Ascending aorta (tissue), 2 donors: ENCODE results near the gene IER5. TPM values are rescaled to one million over a fixed set of nuclear protein-coding genes. Genes with fewer than 3 reads are reported as not detected.

Source experiments
- DNase-seq, 2 donors: peaks; one replicate each; pipeline ENCODE4 v3.0.0-alpha.2; 2019; ENCODE audit warnings: low spot score in 2 of 2
- H3K27ac ChIP-seq, 2 donors: fragments of 200-600 bp; sonication (generic); one replicate each; pipeline ENCODE4 v1.5.1; 2016 to 2017; ENCODE audit warnings: mild to moderate bottlenecking in 1 of 2
- H3K27me3 ChIP-seq: fragments of 200-600 bp; sonication (generic); one replicate; pipeline ENCODE4 v1.5.1; 2017
- H3K36me3 ChIP-seq, 2 donors: fragments of 200-600 bp; sonication (generic); one replicate each; pipeline ENCODE4 v1.5.1; 2016
- H3K4me1 ChIP-seq, 2 donors: fragments of 200-600 bp; sonication (generic); one replicate each; pipeline ENCODE4 v1.5.1; 2016 to 2017; ENCODE audit warnings: mild to moderate bottlenecking in 1 of 2
- H3K4me3 ChIP-seq, 2 donors: fragments of 200-600 bp; sonication (generic); one replicate each; pipeline ENCODE4 v1.5.1; 2016 to 2017; ENCODE audit warnings: mild to moderate bottlenecking in 1 of 2
- H3K9me3 ChIP-seq, 2 donors: fragments of 200-600 bp; sonication (generic); one replicate each; pipeline ENCODE4 v1.5.1; 2016
- CTCF ChIP-seq, 3 experiments: fragments of 200-600 bp in 2 of 3; fragments of 450-650 bp in 1 of 3; sonication (generic) in 2 of 3; IDR thresholded peaks; one replicate each; pipeline ENCODE4 v1.5.1; 2016 to 2019; ENCODE audit warnings: antibody characterized with exemption in 3 of 3, mild to moderate bottlenecking in 1 of 3, moderate library complexity in 1 of 3
- intact Hi-C: fragments of 100-400 bp; cut with DNase I; formaldehyde crosslinking; loops from one replicate; pipeline ENCODE4 v1.15.1; 2023
- total RNA-seq: library from RNA; depleted of rRNA; stranded (reverse); fragments of >200 nt; gene quantifications from one replicate; pipeline ENCODE4 v1.1.0, GENCODE V29; 2016

IER5 gene
- total RNA-seq, 1 donor from 2014 or later: 47.9 TPM

GRCh38 chr1:181086091-181086490, 2.4 kb upstream of the IER5 start:
- Histone ChIP-seq H3K4me1 (no peaks in the 10 kb centered on the region), H3K4me3 (no peak overlapping the region), H3K9me3 (no peaks in the 10 kb centered on the region), H3K36me3 (no peaks in the 10 kb centered on the region), H3K27ac (no peak overlapping the region), H3K27me3 (no peaks in the 10 kb centered on the region)
- no peak for DNase-seq
- intact Hi-C loops: loop anchor here (5.0 kb wide), 3 partner anchors 174 to 934 kb away; partner anchors contain the start of genes KIAA1614 and QSOX1
- no peak for TF ChIP-seq CTCF (IDR thresholded peaks at IDR 0.05)

GRCh38 chr1:181086926-181087325, 1.6 kb upstream of the IER5 start:
- no peak for TF ChIP-seq CTCF (IDR thresholded peaks at IDR 0.05)
- H3K36me3 ChIP-seq: no peaks in the 10 kb centered on the region
- no peaks in the 10 kb centered on the region for H3K9me3 ChIP-seq
- H3K4me3 ChIP-seq: no peak overlapping the region
- peaks cover 0 to 5% of the 10 kb centered on the region in 2 donors for H3K4me1 ChIP-seq
- no peak for DNase-seq
- H3K27ac ChIP-seq: no peak overlapping the region
- no peaks in the 10 kb centered on the region for H3K27me3 ChIP-seq
- intact Hi-C loops: loop anchor here (5.0 kb wide), 3 partner anchors 175 to 935 kb away; partner anchors contain the start of genes KIAA1614 and QSOX1

GRCh38 chr1:181087400-181087901, 1.0 kb upstream of the IER5 start:
- Histone ChIP-seq H3K9me3 (no peaks in the 10 kb centered on the region), H3K27me3 (no peaks in the 10 kb centered on the region), H3K27ac (no peak overlapping the region), H3K4me3 (peak overlapping the region; percentile 89 to 97), H3K36me3 (no peaks in the 10 kb centered on the region), H3K4me1 (peaks cover 0 to 10% of the 10 kb centered on the region in 2 donors)
- peak in 1 of 2 donors; percentile 20 for DNase-seq
- TF ChIP-seq CTCF (IDR thresholded peaks at IDR 0.05): no peak
- intact Hi-C loops: loop anchor here (5.0 kb wide), 3 partner anchors 175 to 935 kb away; partner anchors contain the start of genes KIAA1614 and QSOX1

- no peaks in the 10 kb centered on the region for H3K9me3 ChIP-seq
- no peaks in the 10 kb centered on the region for H3K27me3 ChIP-seq
- H3K36me3 ChIP-seq: no peaks in the 10 kb centered on the region
- H3K4me1 ChIP-seq: peaks cover 4 to 19% of the 10 kb centered on the region in 2 donors
- peak overlapping the region; percentile 89 to 97 for H3K4me3 ChIP-seq
- intact Hi-C loops: loop anchor here (1.0 to 5.0 kb wide), 6 partner anchors 53 to 937 kb away; partner anchors contain the start of genes KIAA1614, MR1, QSOX1 and STX6
- H3K27ac ChIP-seq: peak overlapping the region; percentile 94 to 97
- no peak for TF ChIP-seq CTCF (IDR thresholded peaks at IDR 0.05)
- DNase-seq: peak in 1 of 2 donors; percentile 72
These were observed 646 bp downstream of the IER5 start for GRCh38 chr1:181089017-181089675.

GRCh38 chr1:181089676-181090544, 1.4 kb downstream of the IER5 start:
- peak in 1 of 2 donors; percentile 89 for DNase-seq
- intact Hi-C loops: loop anchor here (1.0 to 5.0 kb wide), 6 partner anchors 52 to 938 kb away; partner anchors contain the start of genes KIAA1614, MR1, QSOX1 and STX6
- Histone ChIP-seq H3K4me3 (peak overlapping the region; percentile 89 to 97), H3K4me1 (peaks cover 6 to 26% of the 10 kb centered on the region in 2 donors), H3K27ac (peak overlapping the region; percentile 94 to 97), H3K36me3 (no peaks in the 10 kb centered on the region), H3K27me3 (no peaks in the 10 kb centered on the region), H3K9me3 (no peaks in the 10 kb centered on the region)
- no peak for TF ChIP-seq CTCF (IDR thresholded peaks at IDR 0.05)
